ENCODE data around the gene PIN4. TPM values are rescaled to one million over a fixed set of nuclear protein-coding genes. Genes with fewer than 3 reads are reported as not detected.

Gene PIN4
- polyA plus RNA-seq, 1 donor (not counting 4 experiments of a cell fraction or from before 2014, with no cell fraction given) = 31.0 TPM

- no peaks in the 10 kb centered on the region for H4K20me1 ChIP-seq (ENCODE audit: control insufficient read depth, extremely low read depth, insufficient read depth, low read length)
- no peak overlapping the region for H3K9ac ChIP-seq (ENCODE audit: control insufficient read depth, extremely low read depth, insufficient read depth, low read length)
- no peak overlapping the region for H3K27ac ChIP-seq (ENCODE audit: control insufficient read depth, insufficient read depth, low read length)
- DNase-seq (ENCODE audit: low read depth, low spot score) (no peak), FAIRE-seq (no peak)
- peaks cover 8% of the 10 kb centered on the region for H3K4me1 ChIP-seq (ENCODE audit: control insufficient read depth, extremely low read depth, insufficient read depth, low read length)
- TF ChIP-seq EZH2 (IDR thresholded peaks at IDR 0.05; ENCODE audit: low read length) = no peak
- no peak for TF ChIP-seq CTCF (optimal IDR thresholded peaks at IDR 0.05 in 1 of 3, IDR thresholded peaks at IDR 0.05 in 1 of 3, conservative IDR thresholded peaks at IDR 0.05 in 1 of 3; ENCODE audit: extremely low read depth in 1 of 3, insufficient read depth in 2 of 3, low read length in 3 of 3)
- no peak overlapping the region for H3K4me3 ChIP-seq (ENCODE audit: control insufficient read depth in 2 of 3, extremely low read depth in 1 of 3, insufficient read depth in 2 of 3, low read depth in 1 of 3, low read length in 3 of 3)
- no peaks in the 10 kb centered on the region for H3K9me1 ChIP-seq (ENCODE audit: control insufficient read depth, extremely low read depth, insufficient read depth, low read length)
- H2AFZ ChIP-seq (ENCODE audit: control insufficient read depth, low read length) = no peak overlapping the region
- dilution Hi-C loops (cut with MboI; ENCODE audit: extremely low pct_ligation_motif_present, low sequenced_read_pairs) = no loop called here
- H3K9me3 ChIP-seq (ENCODE audit: control insufficient read depth, low read depth, low read length) = no peaks in the 10 kb centered on the region
- peaks cover 4% of the 10 kb centered on the region for H3K27me3 ChIP-seq (ENCODE audit: control insufficient read depth, extremely low read depth, insufficient read depth, low read length)
- peaks cover 2% of the 10 kb centered on the region for H3K79me2 ChIP-seq (ENCODE audit: control insufficient read depth, insufficient read depth, low read length)
- H3K4me2 ChIP-seq (ENCODE audit: control insufficient read depth, extremely low read depth, insufficient read depth, low read depth, low read length) = no peak overlapping the region
- no peaks in the 10 kb centered on the region for H3K36me3 ChIP-seq (ENCODE audit: control insufficient read depth in 2 of 2, extremely low read depth in 1 of 2, insufficient read depth in 2 of 2, low read length in 2 of 2)
Observed at GRCh38 chrX:72207366-72207765, 25.8 kb downstream of the PIN4 start.

GRCh38 chrX:72208126-72208800, 26.7 kb downstream of the PIN4 start:
- Histone ChIP-seq H4K20me1 (ENCODE audit: control insufficient read depth, extremely low read depth, insufficient read depth, low read length) (no peaks in the 10 kb centered on the region), H3K4me3 (ENCODE audit: control insufficient read depth in 2 of 3, extremely low read depth in 1 of 3, insufficient read depth in 2 of 3, low read depth in 1 of 3, low read length in 3 of 3) (no peak overlapping the region), H3K9me1 (ENCODE audit: control insufficient read depth, extremely low read depth, insufficient read depth, low read length) (no peaks in the 10 kb centered on the region), H3K4me1 (ENCODE audit: control insufficient read depth, extremely low read depth, insufficient read depth, low read length) (no peaks in the 10 kb centered on the region), H3K4me2 (ENCODE audit: control insufficient read depth, extremely low read depth, insufficient read depth, low read depth, low read length) (no peak overlapping the region), H3K9me3 (ENCODE audit: control insufficient read depth, low read depth, low read length) (no peaks in the 10 kb centered on the region), H3K36me3 (ENCODE audit: control insufficient read depth in 2 of 2, extremely low read depth in 1 of 2, insufficient read depth in 2 of 2, low read length in 2 of 2) (no peaks in the 10 kb centered on the region), H2AFZ (ENCODE audit: control insufficient read depth, low read length) (no peak overlapping the region), H3K27ac (ENCODE audit: control insufficient read depth, insufficient read depth, low read length) (no peak overlapping the region), H3K27me3 (ENCODE audit: control insufficient read depth, extremely low read depth, insufficient read depth, low read length) (no peaks in the 10 kb centered on the region), H3K79me2 (ENCODE audit: control insufficient read depth, insufficient read depth, low read length) (peaks cover 4% of the 10 kb centered on the region), H3K9ac (ENCODE audit: control insufficient read depth, extremely low read depth, insufficient read depth, low read length) (no peak overlapping the region)
- TF ChIP-seq CTCF (optimal IDR thresholded peaks at IDR 0.05 in 1 of 3, IDR thresholded peaks at IDR 0.05 in 1 of 3, conservative IDR thresholded peaks at IDR 0.05 in 1 of 3; ENCODE audit: extremely low read depth in 1 of 3, insufficient read depth in 2 of 3, low read length in 3 of 3) (no peak), EZH2 (IDR thresholded peaks at IDR 0.05; ENCODE audit: low read length) (no peak)
- dilution Hi-C loops (cut with MboI; ENCODE audit: extremely low pct_ligation_motif_present, low sequenced_read_pairs) = no loop called here
- FAIRE-seq (no peak), DNase-seq (ENCODE audit: low read depth, low spot score) (no peak)

Measured in keratinocyte (primary cell).